Calu3 (cell line): ENCODE measurements around the gene PRPF39. TPM values are rescaled to one million over a fixed set of nuclear protein-coding genes. Genes with fewer than 3 reads are reported as not detected.

Source experiments
- BruUV-seq: library from RNA; stranded (reverse); fragments of 400-500 nt; replicated peaks from 2 replicates; lab custom pipeline; 2021; lab: Mats Ljungman, UMichigan
- CTCF ChIA-PET: fragments of 300-600 bp; sonication (Branson Sonifier 250); formaldehyde crosslinking; loops from one replicate; lab custom pipeline; 2022; ENCODE audit warnings: antibody characterized with exemption; lab: Charles Lee
- DNase-seq: peaks from one replicate; pipeline ENCODE4 v3.0.0; 2022
- H3K27ac Mint-ChIP-seq: one replicate; pipeline ENCODE4 v1.8.0; 2022; ENCODE audit warnings: mixed read lengths; ENCODE audit not compliant: unreplicated experiment
- H3K27me3 Mint-ChIP-seq: one replicate; pipeline ENCODE4 v1.8.0; 2022; ENCODE audit warnings: mixed read lengths; ENCODE audit not compliant: unreplicated experiment
- H3K36me3 Mint-ChIP-seq: one replicate; pipeline ENCODE4 v1.8.0; 2022; ENCODE audit warnings: mild to moderate bottlenecking, moderate library complexity, mixed read lengths; ENCODE audit not compliant: insufficient read depth, unreplicated experiment
- H3K4me1 Mint-ChIP-seq: one replicate; pipeline ENCODE4 v1.8.0; 2022; ENCODE audit warnings: mild to moderate bottlenecking, low read depth, mixed read lengths; ENCODE audit not compliant: unreplicated experiment
- H3K4me3 Mint-ChIP-seq: one replicate; pipeline ENCODE4 v1.8.0; 2022; ENCODE audit warnings: mild to moderate bottlenecking, low read depth, moderate library complexity, mixed read lengths; ENCODE audit not compliant: unreplicated experiment
- H3K9me3 Mint-ChIP-seq: one replicate; pipeline ENCODE4 v1.8.0; 2022; ENCODE audit warnings: low read depth, mixed read lengths; ENCODE audit not compliant: unreplicated experiment
- intact Hi-C: fragments of 100-400 bp; cut with micrococcal nuclease; formaldehyde crosslinking; loops from one replicate; pipeline ENCODE4 v1.10.0; 2022; ENCODE audit not compliant: unreplicated experiment
- total RNA-seq: library from RNA; stranded (reverse); gene quantifications from 2 replicates; pipeline ENCODE4 v1.2.3, GENCODE V29; 2022
- TF ChIP-seq, protein P1 (sequence below): fragments of 200-600 bp; IDR thresholded peaks from one replicate; pipeline ENCODE4 v1.8.0; 2022; ENCODE audit warnings: antibody characterized with exemption; ENCODE audit not compliant: unreplicated experiment

The PRPF39 gene
- total RNA-seq, 1 experiment from 2014 or later, result 34.2 TPM

DNA sequence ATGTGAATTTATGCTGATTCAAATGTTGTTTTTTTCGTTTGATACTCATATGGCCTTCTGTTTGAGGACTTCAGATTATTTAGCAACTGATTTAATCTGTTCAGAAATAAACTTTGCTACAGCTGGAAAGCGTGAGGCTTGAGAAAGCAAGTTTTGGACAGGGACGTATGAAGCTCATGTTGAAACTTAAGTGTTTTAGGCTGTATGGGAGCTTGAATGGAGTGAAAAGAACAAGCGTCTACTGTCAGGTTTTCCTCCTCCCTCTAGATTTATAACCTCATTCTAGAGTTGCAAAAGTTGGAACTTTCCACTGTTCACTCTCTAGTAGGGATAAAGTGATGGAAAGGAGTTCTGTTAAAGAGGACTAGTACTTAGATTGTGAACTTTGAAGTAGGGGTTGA, 1.0 kb downstream of the PRPF39 start:
- no peaks in the 10 kb centered on the region for H3K27me3 Mint-ChIP-seq
- no TSS peak for BruUV-seq
- H3K4me3 Mint-ChIP-seq, result peak overlapping the region; percentile 96
- TF ChIP-seq, protein P1, sequence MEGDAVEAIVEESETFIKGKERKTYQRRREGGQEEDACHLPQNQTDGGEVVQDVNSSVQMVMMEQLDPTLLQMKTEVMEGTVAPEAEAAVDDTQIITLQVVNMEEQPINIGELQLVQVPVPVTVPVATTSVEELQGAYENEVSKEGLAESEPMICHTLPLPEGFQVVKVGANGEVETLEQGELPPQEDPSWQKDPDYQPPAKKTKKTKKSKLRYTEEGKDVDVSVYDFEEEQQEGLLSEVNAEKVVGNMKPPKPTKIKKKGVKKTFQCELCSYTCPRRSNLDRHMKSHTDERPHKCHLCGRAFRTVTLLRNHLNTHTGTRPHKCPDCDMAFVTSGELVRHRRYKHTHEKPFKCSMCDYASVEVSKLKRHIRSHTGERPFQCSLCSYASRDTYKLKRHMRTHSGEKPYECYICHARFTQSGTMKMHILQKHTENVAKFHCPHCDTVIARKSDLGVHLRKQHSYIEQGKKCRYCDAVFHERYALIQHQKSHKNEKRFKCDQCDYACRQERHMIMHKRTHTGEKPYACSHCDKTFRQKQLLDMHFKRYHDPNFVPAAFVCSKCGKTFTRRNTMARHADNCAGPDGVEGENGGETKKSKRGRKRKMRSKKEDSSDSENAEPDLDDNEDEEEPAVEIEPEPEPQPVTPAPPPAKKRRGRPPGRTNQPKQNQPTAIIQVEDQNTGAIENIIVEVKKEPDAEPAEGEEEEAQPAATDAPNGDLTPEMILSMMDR, result no peak
- peaks cover 18% of the 10 kb centered on the region for H3K36me3 Mint-ChIP-seq
- no peak for DNase-seq
- H3K27ac Mint-ChIP-seq, result peak overlapping the region; percentile 46
- intact Hi-C loops, result loop anchor here (2.0 to 10.0 kb wide), 2 partner anchors 122 to 170 kb away; partner anchors contain the start of gene TOGARAM1
- CTCF ChIA-PET, result no interaction called here
- H3K4me1 Mint-ChIP-seq, result peaks cover 34% of the 10 kb centered on the region
- H3K9me3 Mint-ChIP-seq, result no peaks in the 10 kb centered on the region

DNA sequence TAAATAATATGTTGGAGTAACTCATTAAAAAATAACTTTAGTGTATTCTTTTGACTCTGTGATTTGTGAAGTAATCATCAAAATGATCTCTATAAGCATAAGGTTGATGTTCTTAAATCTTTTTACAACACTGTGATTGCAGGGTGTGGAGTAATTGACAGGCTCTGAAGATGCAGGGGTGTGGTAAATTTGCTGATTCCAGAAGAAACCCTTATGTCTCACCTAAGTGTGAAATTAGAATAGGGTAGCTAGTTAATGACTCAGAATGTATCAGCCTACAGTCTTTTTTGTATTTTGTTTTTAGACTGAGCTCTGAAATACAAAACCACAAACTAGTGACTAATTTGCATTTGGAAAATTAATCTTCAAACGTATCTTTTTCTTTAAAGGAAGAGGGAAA, 5.9 kb downstream of the PRPF39 start:
- intact Hi-C loops, result loop anchor here (10.0 kb wide), 1 partner anchor 175 kb away; no protein-coding TSS in a partner anchor
- no peaks in the 10 kb centered on the region for H3K27me3 Mint-ChIP-seq
- TF ChIP-seq, protein P1, result no peak
- H3K27ac Mint-ChIP-seq, result no peak overlapping the region
- H3K4me1 Mint-ChIP-seq, result peaks cover 17% of the 10 kb centered on the region
- no peak for DNase-seq
- H3K36me3 Mint-ChIP-seq, result peaks cover 15% of the 10 kb centered on the region
- CTCF ChIA-PET, result interaction anchor here (0.7 kb wide), 1 partner anchor 69 kb away, joined by 3 read pairs; no protein-coding TSS in a partner anchor
- H3K4me3 Mint-ChIP-seq, result no peak overlapping the region
- BruUV-seq, result no TSS peak
- no peaks in the 10 kb centered on the region for H3K9me3 Mint-ChIP-seq

DNA sequence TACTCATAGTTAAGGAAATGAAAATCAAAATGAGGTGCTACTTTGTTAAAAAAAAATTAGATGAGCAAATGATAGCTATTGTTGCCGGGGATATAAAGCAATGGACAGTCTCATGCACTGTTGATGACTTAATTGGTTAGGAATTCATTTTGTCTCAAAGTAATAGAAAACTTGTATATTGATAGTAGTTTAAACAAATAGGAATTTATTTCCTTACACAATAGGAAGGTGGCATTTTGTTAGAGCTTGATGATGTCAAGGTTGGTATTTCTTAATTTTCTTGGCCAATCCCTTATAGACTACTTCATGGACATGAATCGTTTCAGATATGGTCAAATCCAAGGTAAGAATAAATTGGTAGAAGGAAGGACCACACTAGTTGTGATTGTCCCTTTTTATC, 7.8 kb downstream of the PRPF39 start:
- peaks cover 26% of the 10 kb centered on the region for H3K36me3 Mint-ChIP-seq
- no peak for DNase-seq
- CTCF ChIA-PET, result no interaction called here
- no peak overlapping the region for H3K27ac Mint-ChIP-seq
- intact Hi-C loops, result no loop called here
- BruUV-seq, result no TSS peak
- peaks cover 9% of the 10 kb centered on the region for H3K4me1 Mint-ChIP-seq
- TF ChIP-seq, protein P1, result no peak
- no peaks in the 10 kb centered on the region for H3K9me3 Mint-ChIP-seq
- H3K4me3 Mint-ChIP-seq, result no peak overlapping the region
- no peaks in the 10 kb centered on the region for H3K27me3 Mint-ChIP-seq

DNA sequence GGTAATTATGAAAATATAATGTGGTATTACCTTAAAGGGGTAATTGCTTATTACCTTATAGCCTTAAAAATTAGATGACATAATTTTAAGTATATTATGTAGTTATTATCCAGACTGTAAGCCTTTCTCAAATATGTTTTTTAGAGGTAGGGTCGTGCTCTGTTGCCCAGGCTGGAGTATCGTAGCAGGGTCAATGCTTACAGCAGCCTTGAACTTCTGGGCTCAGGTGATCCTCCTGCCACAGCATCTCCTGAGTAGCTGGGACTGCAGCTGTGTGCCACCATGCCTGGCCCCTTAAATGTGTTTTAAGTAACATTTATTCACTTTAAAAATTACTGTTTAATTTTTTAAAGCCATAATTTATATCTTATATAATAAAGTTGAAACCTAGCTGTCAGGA, 10.4 kb downstream of the PRPF39 start:
- no peak overlapping the region for H3K27ac Mint-ChIP-seq
- TF ChIP-seq, protein P1, result no peak
- BruUV-seq, result no TSS peak
- CTCF ChIA-PET, result no interaction called here
- no peaks in the 10 kb centered on the region for H3K9me3 Mint-ChIP-seq
- no peaks in the 10 kb centered on the region for H3K4me1 Mint-ChIP-seq
- no peak overlapping the region for H3K4me3 Mint-ChIP-seq
- no peaks in the 10 kb centered on the region for H3K27me3 Mint-ChIP-seq
- H3K36me3 Mint-ChIP-seq, result peaks cover 36% of the 10 kb centered on the region
- DNase-seq, result no peak
- intact Hi-C loops, result no loop called here
